ENCODE data around the gene HAPLN3.

GRCh38 chr15:88913017-88913849 is 17.9 kb upstream of the HAPLN3 start, which contains the start of gene MFGE8:
- TF ChIP-seq CTCF (IDR thresholded peaks at IDR 0.05) (no peak), POLR2A (IDR thresholded peaks at IDR 0.05) (peak in 1 of 2 donors; percentile 69), POLR2AphosphoS5 (IDR thresholded peaks at IDR 0.05; ENCODE audit: insufficient read depth in 1 of 2, low read depth in 1 of 2) (peak; percentile 40 to 83)

All from vagina (tissue), 2 donors.